ENCODE measurements around the gene ZNF438. TPM values are rescaled to one million over a fixed set of nuclear protein-coding genes. Genes with fewer than 3 reads are reported as not detected.

ZNF438 gene
- total and polyA plus RNA-seq, 2 of the 4 experiments (the other 2 are of a cell fraction): 1.8 to 2.9 TPM

GRCh38 chr10:30967650-30968410 lies 63.8 kb downstream of the ZNF438 start:
- ATAC-seq (ENCODE audit: low read depth): peak; percentile 35
- BruUV-seq (replicated peaks): no TSS peak
- TF ChIP-seq SMC3 (IDR thresholded peaks at IDR 0.05; ENCODE audit: low read depth, low read length): no peak
- TF ChIP-seq BHLHE40 (IDR thresholded peaks at IDR 0.05; ENCODE audit: low read depth, low read length): no peak
- TF ChIP-seq, protein P1, sequence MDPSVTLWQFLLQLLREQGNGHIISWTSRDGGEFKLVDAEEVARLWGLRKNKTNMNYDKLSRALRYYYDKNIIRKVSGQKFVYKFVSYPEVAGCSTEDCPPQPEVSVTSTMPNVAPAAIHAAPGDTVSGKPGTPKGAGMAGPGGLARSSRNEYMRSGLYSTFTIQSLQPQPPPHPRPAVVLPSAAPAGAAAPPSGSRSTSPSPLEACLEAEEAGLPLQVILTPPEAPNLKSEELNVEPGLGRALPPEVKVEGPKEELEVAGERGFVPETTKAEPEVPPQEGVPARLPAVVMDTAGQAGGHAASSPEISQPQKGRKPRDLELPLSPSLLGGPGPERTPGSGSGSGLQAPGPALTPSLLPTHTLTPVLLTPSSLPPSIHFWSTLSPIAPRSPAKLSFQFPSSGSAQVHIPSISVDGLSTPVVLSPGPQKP (IDR thresholded peaks at IDR 0.05; ENCODE audit: borderline replicate concordance, low read depth, low read length): no peak
- TF ChIP-seq NFE2L2 (IDR thresholded peaks at IDR 0.05; ENCODE audit: low read depth, low read length): no peak
- TF ChIP-seq POLR2A (IDR thresholded peaks at IDR 0.05; ENCODE audit: low read depth, low read length): no peak
- no peak for TF ChIP-seq MXI1 (IDR thresholded peaks at IDR 0.05; ENCODE audit: borderline replicate concordance, low read depth, low read length)
- TF ChIP-seq, protein P2, sequence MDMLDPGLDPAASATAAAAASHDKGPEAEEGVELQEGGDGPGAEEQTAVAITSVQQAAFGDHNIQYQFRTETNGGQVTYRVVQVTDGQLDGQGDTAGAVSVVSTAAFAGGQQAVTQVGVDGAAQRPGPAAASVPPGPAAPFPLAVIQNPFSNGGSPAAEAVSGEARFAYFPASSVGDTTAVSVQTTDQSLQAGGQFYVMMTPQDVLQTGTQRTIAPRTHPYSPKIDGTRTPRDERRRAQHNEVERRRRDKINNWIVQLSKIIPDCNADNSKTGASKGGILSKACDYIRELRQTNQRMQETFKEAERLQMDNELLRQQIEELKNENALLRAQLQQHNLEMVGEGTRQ (IDR thresholded peaks at IDR 0.05; ENCODE audit: low read depth, low read length): no peak
- TF ChIP-seq CEBPB (IDR thresholded peaks at IDR 0.05; ENCODE audit: low read depth, low read length): no peak
- TF ChIP-seq FOS (IDR thresholded peaks at IDR 0.05; ENCODE audit: low read depth, low read length): no peak
- no peak for TF ChIP-seq RCOR1 (IDR thresholded peaks at IDR 0.05; ENCODE audit: insufficient replicate concordance, low read length)
- no peak for TF ChIP-seq RAD21 (IDR thresholded peaks at IDR 0.05; ENCODE audit: low read length)
- no peak for TF ChIP-seq MAZ (IDR thresholded peaks at IDR 0.05; ENCODE audit: borderline replicate concordance, low read depth, low read length)
- TF ChIP-seq RFX5 (IDR thresholded peaks at IDR 0.05; ENCODE audit: low read depth, low read length): no peak
- no peak for TF ChIP-seq CTCF (conservative IDR thresholded peaks at IDR 0.05; ENCODE audit: low read depth, low read length)

More at GRCh38 chr10:30967650-30968410, 63.8 kb downstream of the ZNF438 start:
- H3K9me1 ChIP-seq (ENCODE audit: insufficient read depth, low read length): peaks cover 3% of the 10 kb centered on the region; the same call in 1 of the 2 replicates
- H4K91ac ChIP-seq (ENCODE audit: insufficient read depth, low read depth, low read length): no peak overlapping the region
- H3K4me1 ChIP-seq (ENCODE audit: control insufficient read depth, insufficient read depth, low read length): peaks cover 6% of the 10 kb centered on the region
- no peak overlapping the region for H3K27ac ChIP-seq (ENCODE audit: insufficient read depth, low read length)
- peak overlapping the region; percentile 10; the same call in 1 of the 3 replicates for H2BK15ac ChIP-seq (ENCODE audit: low read depth, low read length)
- H3K36me3 ChIP-seq (ENCODE audit: control insufficient read depth, insufficient read depth, low read length): no peaks in the 10 kb centered on the region
- no peak for DNase-seq
- peak overlapping the region; percentile 0; the same call in 1 of the 2 replicates for H2BK20ac ChIP-seq (ENCODE audit: low read depth, low read length)
- 0 out of 2 replicates have a peak overlapping the region, but pooled peaks have one; percentile 10 for H3K4me2 ChIP-seq (ENCODE audit: low read depth, low read length)
- dilution Hi-C loops (cut with HindIII; ENCODE audit: low sequenced_read_pairs, unreplicated experiment) (no loop called here), in situ Hi-C loops (cut with MboI; ENCODE audit: low sequenced_read_pairs) (no loop called here), intact Hi-C loops (cut with micrococcal nuclease) (no loop called here)
- H3K14ac ChIP-seq (replicated peaks; ENCODE audit: low read depth, low read length): peak overlapping the region; percentile 77
- H2BK120ac ChIP-seq (ENCODE audit: low read depth, low read length): 0 out of 2 replicates have a peak overlapping the region, but pooled peaks have one; percentile 57
- POLR2A ChIA-PET (ENCODE audit: unreplicated experiment): no interaction called here
- H2AK9ac ChIP-seq (replicated peaks; ENCODE audit: low read depth, low read length, poor library complexity): no peak overlapping the region
- 0 out of 4 replicates have a peak, but pooled peaks cover 0 to 2% of the 10 kb centered on the region in 2 experiments for H3K79me1 ChIP-seq (ENCODE audit: low read depth in 1 of 2, low read length in 2 of 2)
- H2AFZ ChIP-seq (replicated peaks; ENCODE audit: low read length, poor library complexity): no peak overlapping the region
- H2AK5ac ChIP-seq (ENCODE audit: low read depth, low read length): peak overlapping the region; percentile 8; the same call in 1 of the 2 replicates
- no peaks in the 10 kb centered on the region for H3K9me3 ChIP-seq (ENCODE audit: control insufficient read depth, insufficient read depth, low read length)
- H3K4ac ChIP-seq (ENCODE audit: low read depth, low read length): peak overlapping the region; percentile 11; the same call in 1 of the 2 replicates
- H2BK5ac ChIP-seq (ENCODE audit: low read depth, low read length, poor library complexity, severe bottlenecking): no peak overlapping the region
- no peaks in the 10 kb centered on the region for H4K20me1 ChIP-seq (ENCODE audit: insufficient read depth, low read length)
- CTCF ChIA-PET: interaction anchor here (0.6 kb wide), 2 partner anchors 21 to 374 kb away, joined by 3 read pairs; no protein-coding TSS in a partner anchor
- H3K23ac ChIP-seq (ENCODE audit: low read depth, low read length): peak overlapping the region; percentile 28; the same call in 1 of the 2 replicates
- WGBS, 2 experiments (ENCODE audit: extremely low coverage in 2 of 2, insufficient read length in 1 of 2): no CpG with 5 or more reads among the region's 6 CpGs
- H3K56ac ChIP-seq (ENCODE audit: extremely low read depth, insufficient read depth, low read length): no peak overlapping the region; the same call in 1 of the 2 replicates
- peak overlapping the region; percentile 20; the same call in 1 of the 2 replicates for H4K5ac ChIP-seq (ENCODE audit: low read depth, low read length)
- H3K4me3 ChIP-seq (ENCODE audit: insufficient read depth, low read depth, low read length): no peak overlapping the region
- no peak overlapping the region for H3K9ac ChIP-seq (ENCODE audit: low read depth, low read length)
- peak overlapping the region; percentile 52 for H3K18ac ChIP-seq (ENCODE audit: low read depth, low read length)
- H4K8ac ChIP-seq (ENCODE audit: low read depth in 2 of 2, low read length in 2 of 2): peak overlapping the region in 1 of 2 experiments; percentile 4; a peak in 1 of 4 replicates
- H3K27me3 ChIP-seq (ENCODE audit: control insufficient read depth, insufficient read depth, low read length): no peaks in the 10 kb centered on the region
